Keratinocyte (primary cell): Measurements from ENCODE around the gene ZNG1A. TPM values are rescaled to one million over a fixed set of nuclear protein-coding genes. Genes with fewer than 3 reads are reported as not detected.
"Not testable (repeated sequence)": the region's sequence is repeated elsewhere in the genome, so short reads cannot be mapped to it uniquely, and the experiment has no call there.

Source experiments
- DNase-seq: peaks from one replicate; pipeline ENCODE4 v3.0.0-alpha.2; 2011; ENCODE audit warnings: low read depth, missing footprints, low spot score
- FAIRE-seq: peaks from 2 replicates; lab custom pipeline; 2011; peaks lifted over from hg19 to GRCh38; lab: Jason Lieb, UNC
- H2AFZ ChIP-seq: 2 replicates; pipeline ENCODE4 v1.6.0; 2012; ENCODE audit warnings: low read length, control low read depth, inconsistent platforms; ENCODE audit not compliant: control insufficient read depth
- H3K27ac ChIP-seq: 2 replicates; pipeline ENCODE4 v1.5.1; 2011; ENCODE audit warnings: low read length; ENCODE audit not compliant: control insufficient read depth, insufficient read depth
- H3K27me3 ChIP-seq: 3 replicates; pipeline ENCODE4 v1.6.0; 2011; ENCODE audit warnings: low read length; ENCODE audit not compliant: control insufficient read depth, insufficient read depth; ENCODE audit errors: extremely low read depth
- H3K36me3 ChIP-seq, 2 experiments: 2 replicates in 1 of 2; 3 replicates in 1 of 2; pipeline ENCODE4 v1.5.1; 2011; ENCODE audit warnings: low read length in 2 of 2, mild to moderate bottlenecking in 1 of 2; ENCODE audit not compliant: control insufficient read depth in 2 of 2, insufficient read depth in 2 of 2; ENCODE audit errors: extremely low read depth in 1 of 2
- H3K4me1 ChIP-seq: 3 replicates; pipeline ENCODE4 v1.5.1; 2011; ENCODE audit warnings: low read length; ENCODE audit not compliant: control insufficient read depth, insufficient read depth; ENCODE audit errors: extremely low read depth
- H3K4me2 ChIP-seq: 3 replicates; pipeline ENCODE4 v1.6.0; 2011; ENCODE audit warnings: low read depth, low read length; ENCODE audit not compliant: control insufficient read depth, insufficient read depth; ENCODE audit errors: extremely low read depth
- H3K4me3 ChIP-seq, 3 experiments: fragments of 200-600 bp in 1 of 3; sonication (generic) in 1 of 3; 2 replicates in 2 of 3; 3 replicates in 1 of 3; pipeline ENCODE4 v1.5.1; 2011 to 2016; ENCODE audit warnings: low read length in 3 of 3, mild to moderate bottlenecking in 3 of 3, control low read depth in 2 of 3, inconsistent platforms in 1 of 3, low read depth in 1 of 3, mixed read lengths in 1 of 3, mixed run types in 1 of 3, moderate library complexity in 1 of 3; ENCODE audit not compliant: control insufficient read depth in 2 of 3, insufficient read depth in 2 of 3; ENCODE audit errors: extremely low read depth in 1 of 3
- H3K79me2 ChIP-seq: 2 replicates; pipeline ENCODE4 v1.6.0; 2012; ENCODE audit warnings: low read length; ENCODE audit not compliant: control insufficient read depth, insufficient read depth
- H3K9ac ChIP-seq: 3 replicates; pipeline ENCODE4 v1.6.0; 2011; ENCODE audit warnings: low read length; ENCODE audit not compliant: control insufficient read depth, insufficient read depth; ENCODE audit errors: extremely low read depth
- H3K9me1 ChIP-seq: 3 replicates; pipeline ENCODE4 v1.6.0; 2011; ENCODE audit warnings: low read length; ENCODE audit not compliant: control insufficient read depth, insufficient read depth; ENCODE audit errors: extremely low read depth
- H3K9me3 ChIP-seq: 2 replicates; pipeline ENCODE4 v1.5.1; 2012; ENCODE audit warnings: low read depth, low read length; ENCODE audit not compliant: control insufficient read depth
- H4K20me1 ChIP-seq: 3 replicates; pipeline ENCODE4 v1.6.0; 2011; ENCODE audit warnings: low read length; ENCODE audit not compliant: control insufficient read depth, insufficient read depth; ENCODE audit errors: extremely low read depth
- dilution Hi-C: fragments of 300-500 bp; cut with MboI; formaldehyde crosslinking; loops from one replicate; pipeline ENCODE4 v1.7.0; 2020; ENCODE audit warnings: low sequenced_read_pairs; ENCODE audit not compliant: extremely low pct_ligation_motif_present
- polyA plus RNA-seq, 5 experiments: library from polyadenylated mRNA; depleted of rRNA in 3 of 5; stranded (reverse) in 3 of 5; stranded (forward) in 1 of 5; unstranded in 1 of 5; fragments of >200 nt; gene quantifications; 1 replicate in 1 of 5; 2 replicates in 3 of 5; 3 replicates in 1 of 5; pipeline versions ENCODE4 v1.2.1 to v1.2.3, GENCODE V29; 2011 to 2012; ENCODE audit warnings: missing spikeins in 2 of 5, low read depth in 1 of 5, low replicate concordance in 1 of 5

Gene ZNG1A
- polyA plus RNA-seq, 1 donor (not counting 4 experiments of a cell fraction or from before 2014, with no cell fraction given), result 50.0 TPM

DNA sequence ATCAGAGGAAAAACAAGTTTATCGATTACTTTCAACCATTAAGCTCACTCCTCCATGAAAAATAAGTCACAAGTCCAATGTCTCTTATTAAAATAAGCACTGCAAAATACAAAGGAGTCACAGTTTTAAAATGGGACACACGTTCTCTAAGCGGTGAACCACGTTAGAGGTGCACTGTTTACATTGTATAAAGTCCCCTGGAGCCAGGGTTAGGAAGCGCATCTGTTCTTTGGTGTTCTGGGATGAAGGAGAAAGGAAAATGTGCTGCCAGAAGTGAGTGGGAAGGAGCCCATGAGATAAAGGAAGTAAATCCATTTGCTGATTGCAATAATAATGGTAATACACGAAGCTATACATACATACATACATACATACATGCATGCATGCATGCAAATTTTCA, 91.0 kb downstream of the ZNG1A start:
- H4K20me1 ChIP-seq, dilution Hi-C loops, FAIRE-seq, H3K27me3 ChIP-seq, H2AFZ ChIP-seq, H3K27ac ChIP-seq, H3K9me3 ChIP-seq, H3K9ac ChIP-seq, H3K79me2 ChIP-seq, H3K4me1 ChIP-seq, H3K4me3 ChIP-seq, H3K36me3 ChIP-seq, DNase-seq, H3K4me2 ChIP-seq, H3K9me1 ChIP-seq: not testable (repeated sequence)

DNA sequence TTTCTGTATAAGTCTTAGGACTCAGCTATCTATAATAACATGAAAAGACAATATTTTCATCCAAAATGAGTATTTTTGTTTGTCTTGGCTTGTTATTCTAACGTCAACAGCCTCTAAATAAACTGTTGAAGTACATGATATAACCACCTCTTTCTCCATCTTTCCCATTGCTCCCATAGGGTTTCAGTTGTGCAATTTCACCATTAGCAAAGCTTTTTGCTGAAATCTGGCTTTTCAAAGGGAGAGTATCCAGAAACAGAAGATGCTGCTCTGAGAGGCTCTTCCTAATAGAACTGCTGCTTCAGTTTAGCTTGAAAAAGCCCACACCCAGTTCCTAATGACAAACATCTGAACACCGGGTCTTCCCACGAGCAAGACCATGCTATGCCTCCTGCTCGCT, 91.8 kb downstream of the ZNG1A start:
- H3K4me1 ChIP-seq, H3K27ac ChIP-seq, H3K9me3 ChIP-seq, FAIRE-seq, H4K20me1 ChIP-seq, H3K9me1 ChIP-seq, H3K4me2 ChIP-seq, H3K36me3 ChIP-seq, H3K27me3 ChIP-seq, DNase-seq, H3K9ac ChIP-seq, H3K79me2 ChIP-seq, dilution Hi-C loops, H3K4me3 ChIP-seq, H2AFZ ChIP-seq: not testable (repeated sequence)

DNA sequence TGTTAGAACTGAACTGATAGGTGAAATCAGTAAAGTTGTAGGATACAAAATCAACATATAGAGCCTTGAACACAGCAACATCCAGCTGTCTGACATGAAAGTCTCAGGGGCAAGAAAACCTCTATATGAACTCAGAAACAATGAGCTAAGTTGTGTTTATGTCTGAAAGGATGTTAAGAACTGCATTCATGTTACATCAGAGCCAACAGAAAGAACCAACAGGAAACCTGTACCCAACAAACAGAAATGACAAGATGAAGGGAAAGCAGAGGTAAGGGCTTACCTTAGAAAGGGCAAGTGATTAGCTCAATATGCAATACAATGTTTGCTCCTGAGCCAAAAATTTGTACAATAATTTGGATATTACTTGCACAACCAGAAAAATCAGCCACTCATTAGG, 92.2 kb downstream of the ZNG1A start:
- H3K36me3 ChIP-seq, H4K20me1 ChIP-seq, DNase-seq, H3K9ac ChIP-seq, H3K9me1 ChIP-seq, H3K27me3 ChIP-seq, H3K4me1 ChIP-seq, H3K4me3 ChIP-seq, dilution Hi-C loops, H2AFZ ChIP-seq, H3K27ac ChIP-seq, H3K79me2 ChIP-seq, FAIRE-seq, H3K9me3 ChIP-seq, H3K4me2 ChIP-seq: not testable (repeated sequence)

GRCh38 chr9:82932-83689, 95.7 kb downstream of the ZNG1A start:
- dilution Hi-C loops, FAIRE-seq, H3K27ac ChIP-seq, H3K9me3 ChIP-seq, H3K9ac ChIP-seq, H3K27me3 ChIP-seq, H3K36me3 ChIP-seq, H3K79me2 ChIP-seq, H2AFZ ChIP-seq, H3K9me1 ChIP-seq, H3K4me3 ChIP-seq, H4K20me1 ChIP-seq, H3K4me2 ChIP-seq, DNase-seq, H3K4me1 ChIP-seq: not testable (repeated sequence)

DNA sequence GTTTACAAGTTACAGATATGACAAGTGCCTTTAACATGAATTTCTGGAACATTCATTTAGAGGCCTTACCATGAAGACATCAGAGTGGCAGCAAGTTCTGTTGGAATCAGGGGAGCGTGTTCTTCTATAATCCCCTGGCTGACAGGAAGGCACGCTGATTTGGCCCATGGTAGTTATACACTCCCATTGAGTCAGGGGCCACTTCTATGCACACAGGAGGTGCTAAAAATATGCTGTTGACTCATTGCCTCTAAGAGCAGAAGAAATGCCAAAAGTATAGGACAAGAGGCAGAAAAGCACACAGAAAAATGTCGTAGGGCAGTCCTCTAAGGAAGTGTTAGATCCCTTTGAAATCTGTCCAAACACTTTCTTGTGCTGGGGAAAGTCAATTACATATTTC, 100.5 kb downstream of the ZNG1A start:
- H3K27ac ChIP-seq, H3K4me3 ChIP-seq, H3K4me1 ChIP-seq, dilution Hi-C loops, DNase-seq, H3K9me1 ChIP-seq, FAIRE-seq, H3K9ac ChIP-seq, H3K4me2 ChIP-seq, H2AFZ ChIP-seq, H4K20me1 ChIP-seq, H3K79me2 ChIP-seq, H3K9me3 ChIP-seq, H3K36me3 ChIP-seq, H3K27me3 ChIP-seq: not testable (repeated sequence)
